MCF 10A (cell line): ENCODE measurements around the gene APOL4. TPM values are rescaled to one million over a fixed set of nuclear protein-coding genes. Genes with fewer than 3 reads are reported as not detected.
"Not testable (repeated sequence)": the region's sequence is repeated elsewhere in the genome, so short reads cannot be mapped to it uniquely, and the experiment has no call there.

Experiments
- Bru-seq: library from RNA; stranded (reverse); fragments of 400-500 nt; gene quantifications from one replicate; lab custom pipeline; 2021; lab: Mats Ljungman, UMichigan
- BruChase-seq, 2 experiments: library from RNA; stranded (reverse); fragments of 400-500 nt; gene quantifications; one replicate each; lab custom pipeline; 2021; lab: Mats Ljungman, UMichigan
- BruUV-seq: library from RNA; stranded (reverse); fragments of 400-500 nt; replicated peaks from 2 replicates; lab custom pipeline; 2021; lab: Mats Ljungman, UMichigan
- CTCF ChIA-PET: fragments of 300-600 bp; sonication (Branson Sonifier 250); formaldehyde crosslinking; extraction: SDS; loops from one replicate; lab custom pipeline; 2021; ENCODE audit warnings: antibody characterized with exemption, inconsistent platforms; lab: Yijun Ruan, JAX
- POLR2A ChIA-PET: fragments of 300-600, 350-650 bp; sonication (Branson Sonifier 250); formaldehyde crosslinking; extraction: SDS; loops from one replicate; lab custom pipeline; 2020; ENCODE audit warnings: antibody characterized with exemption, inconsistent platforms; lab: Yijun Ruan, JAX
- DNase-seq: peaks from one replicate; pipeline ENCODE4 v3.0.0-alpha.2; 2018; ENCODE audit not compliant: unreplicated experiment
- H3K27ac Mint-ChIP-seq: one replicate; pipeline ENCODE4 v1.8.0; 2022; ENCODE audit warnings: mild to moderate bottlenecking, low read depth, mixed read lengths; ENCODE audit not compliant: unreplicated experiment
- H3K27me3 Mint-ChIP-seq: one replicate; pipeline ENCODE4 v1.8.0; 2022; ENCODE audit warnings: mixed read lengths; ENCODE audit not compliant: insufficient read depth, unreplicated experiment
- H3K36me3 Mint-ChIP-seq: one replicate; pipeline ENCODE4 v1.8.0; 2022; ENCODE audit warnings: mild to moderate bottlenecking, moderate library complexity, mixed read lengths; ENCODE audit not compliant: insufficient read depth, unreplicated experiment
- H3K4me1 Mint-ChIP-seq: one replicate; pipeline ENCODE4 v1.8.0; 2022; ENCODE audit warnings: mixed read lengths; ENCODE audit not compliant: insufficient read depth, unreplicated experiment
- H3K4me3 Mint-ChIP-seq: one replicate; pipeline ENCODE4 v1.8.0; 2022; ENCODE audit warnings: mild to moderate bottlenecking, moderate library complexity, mixed read lengths; ENCODE audit not compliant: unreplicated experiment
- H3K9me3 Mint-ChIP-seq: one replicate; pipeline ENCODE4 v1.8.0; 2022; ENCODE audit warnings: mixed read lengths; ENCODE audit not compliant: unreplicated experiment
- intact Hi-C: fragments of 100-400 bp; cut with micrococcal nuclease; formaldehyde crosslinking; loops from 2 replicates; pipeline ENCODE4 v1.14.1; 2022
- long read RNA-seq: library from polyadenylated mRNA; stranded (forward); transcript quantifications from one replicate; pipeline ENCODE4 v2.0.0, GENCODE V29; 2022
- total RNA-seq: library from RNA; stranded (reverse); gene quantifications from 2 replicates; pipeline ENCODE4 v1.2.3, GENCODE V29; 2022
- TF ChIP-seq, protein P1 (sequence below): fragments of 200-600 bp; IDR thresholded peaks from one replicate; pipeline ENCODE4 v1.8.0; 2022; ENCODE audit warnings: antibody characterized with exemption, mild to moderate bottlenecking; ENCODE audit not compliant: unreplicated experiment

The APOL4 gene, protein sequence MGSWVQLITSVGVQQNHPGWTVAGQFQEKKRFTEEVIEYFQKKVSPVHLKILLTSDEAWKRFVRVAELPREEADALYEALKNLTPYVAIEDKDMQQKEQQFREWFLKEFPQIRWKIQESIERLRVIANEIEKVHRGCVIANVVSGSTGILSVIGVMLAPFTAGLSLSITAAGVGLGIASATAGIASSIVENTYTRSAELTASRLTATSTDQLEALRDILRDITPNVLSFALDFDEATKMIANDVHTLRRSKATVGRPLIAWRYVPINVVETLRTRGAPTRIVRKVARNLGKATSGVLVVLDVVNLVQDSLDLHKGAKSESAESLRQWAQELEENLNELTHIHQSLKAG
- total RNA-seq (not detected in 2 replicates), Bru-seq, nascent RNA (percentile 7 among the genes with signal in this experiment), BruChase-seq, experiment 1, labeled RNA remaining after a 6-hour chase (percentile 21 among the genes with signal in this experiment), BruChase-seq, experiment 2, labeled RNA remaining after a 2-hour chase (percentile 14 among the genes with signal in this experiment)
- long read RNA-seq = 0 reads

DNA sequence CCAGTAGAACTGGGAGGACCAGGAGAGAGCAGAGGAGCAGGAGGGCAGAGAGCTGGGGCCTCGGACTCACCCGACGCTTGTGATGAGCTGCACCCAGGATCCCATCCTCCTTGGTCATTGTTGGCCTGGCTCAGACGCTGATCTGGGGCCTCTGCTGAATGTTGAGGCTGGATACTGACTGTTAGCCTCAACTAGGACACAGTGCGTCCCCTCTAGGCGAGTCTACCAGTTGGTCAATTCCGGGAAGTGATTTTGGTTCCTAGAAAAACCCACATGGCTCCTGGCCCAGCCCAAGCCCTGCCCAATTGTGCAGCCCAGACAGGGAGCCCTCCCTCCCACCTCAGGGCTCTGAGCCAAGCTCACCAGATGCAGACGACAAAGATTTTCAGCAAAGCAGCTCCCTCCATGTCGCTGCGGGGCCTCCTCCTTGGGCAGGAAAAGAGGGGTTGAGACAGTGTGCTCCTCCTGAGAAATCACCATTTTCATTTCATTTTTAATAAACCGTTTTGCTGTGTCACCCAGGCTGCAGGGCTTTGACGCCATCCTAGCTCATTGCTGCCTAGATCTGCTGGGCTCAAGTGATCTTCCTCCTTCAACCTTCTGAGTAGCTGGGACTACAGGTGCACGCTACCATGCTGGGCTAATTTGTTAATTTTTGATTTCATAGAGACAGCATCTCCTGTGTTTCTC, at the start of gene APOL4:
Gene APOL4, minus strand, starts transcription at position 180 of the 690 bp plus-strand sequence. Its CDS starts 75 bp downstream, at position 105.
- no peaks in the 10 kb centered on the region for H3K36me3 Mint-ChIP-seq
- intact Hi-C loops = no loop called here
- H3K4me1 Mint-ChIP-seq = no peaks in the 10 kb centered on the region

DNA sequence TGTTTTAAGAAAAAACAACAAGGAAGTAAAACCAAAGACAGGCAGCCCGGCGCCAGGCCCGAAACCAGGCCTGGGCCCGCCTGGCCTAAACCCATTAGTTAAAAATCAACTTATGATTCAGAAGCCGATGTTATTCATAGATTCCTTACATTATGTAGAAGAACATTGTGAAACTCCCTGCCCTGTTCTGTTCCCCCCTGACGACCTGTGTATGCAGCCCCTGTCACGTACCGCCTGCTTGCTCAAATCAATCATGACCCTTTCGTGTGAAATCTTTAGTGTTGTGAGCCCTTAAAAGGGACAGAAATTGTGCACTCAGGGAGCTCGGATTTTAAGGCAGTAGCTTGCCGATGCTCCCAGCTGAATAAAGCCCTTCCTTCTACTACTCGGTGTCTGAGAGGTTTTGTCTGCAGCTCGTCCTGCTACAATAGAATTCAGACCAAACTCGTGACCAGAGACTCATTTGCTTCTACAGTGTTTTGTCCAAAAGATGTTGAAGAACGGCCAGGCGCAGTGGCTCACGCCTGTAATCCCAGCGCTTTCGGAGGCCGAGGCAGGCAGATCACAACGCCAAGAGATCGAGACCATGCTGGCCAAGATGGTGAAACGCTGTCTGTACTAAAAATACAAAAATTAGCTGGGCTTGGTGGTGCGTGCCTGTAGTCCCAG, 48.8 kb upstream of the APOL4 start:
- intact Hi-C loops, H3K27me3 Mint-ChIP-seq, DNase-seq, H3K4me3 Mint-ChIP-seq, H3K27ac Mint-ChIP-seq, BruUV-seq, H3K4me1 Mint-ChIP-seq, H3K36me3 Mint-ChIP-seq, H3K9me3 Mint-ChIP-seq: not testable (repeated sequence)
- ChIA-PET CTCF (interaction anchor here (0.6 to 0.7 kb wide), 2 partner anchors 185 to 226 kb away, joined by 3 read pairs; no protein-coding TSS in a partner anchor), POLR2A (interaction anchor here (1.5 kb wide), 1 partner anchor 11 kb away, joined by 4 read pairs; the partner anchor contains the start of gene APOL2)

More for the DNA sequence above, at the start of gene APOL4:
- POLR2A ChIA-PET = interaction anchor here (1.2 kb wide), 1 partner anchor 73 kb away, joined by 3 read pairs; no protein-coding TSS in a partner anchor
- H3K4me3 Mint-ChIP-seq = no peak within 1 kb of the TSS
- DNase-seq = peak; percentile 32
- H3K27me3 Mint-ChIP-seq = peaks cover 19% of the 10 kb centered on the region
- BruUV-seq = no TSS peak
- no peak within 1 kb of the TSS for H3K27ac Mint-ChIP-seq
- TF ChIP-seq, protein P1, sequence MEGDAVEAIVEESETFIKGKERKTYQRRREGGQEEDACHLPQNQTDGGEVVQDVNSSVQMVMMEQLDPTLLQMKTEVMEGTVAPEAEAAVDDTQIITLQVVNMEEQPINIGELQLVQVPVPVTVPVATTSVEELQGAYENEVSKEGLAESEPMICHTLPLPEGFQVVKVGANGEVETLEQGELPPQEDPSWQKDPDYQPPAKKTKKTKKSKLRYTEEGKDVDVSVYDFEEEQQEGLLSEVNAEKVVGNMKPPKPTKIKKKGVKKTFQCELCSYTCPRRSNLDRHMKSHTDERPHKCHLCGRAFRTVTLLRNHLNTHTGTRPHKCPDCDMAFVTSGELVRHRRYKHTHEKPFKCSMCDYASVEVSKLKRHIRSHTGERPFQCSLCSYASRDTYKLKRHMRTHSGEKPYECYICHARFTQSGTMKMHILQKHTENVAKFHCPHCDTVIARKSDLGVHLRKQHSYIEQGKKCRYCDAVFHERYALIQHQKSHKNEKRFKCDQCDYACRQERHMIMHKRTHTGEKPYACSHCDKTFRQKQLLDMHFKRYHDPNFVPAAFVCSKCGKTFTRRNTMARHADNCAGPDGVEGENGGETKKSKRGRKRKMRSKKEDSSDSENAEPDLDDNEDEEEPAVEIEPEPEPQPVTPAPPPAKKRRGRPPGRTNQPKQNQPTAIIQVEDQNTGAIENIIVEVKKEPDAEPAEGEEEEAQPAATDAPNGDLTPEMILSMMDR = no peak
- H3K9me3 Mint-ChIP-seq = no peaks in the 10 kb centered on the region
- CTCF ChIA-PET = interaction anchor here (0.7 to 1.1 kb wide), 3 partner anchors 15 to 76 kb away, joined by 3 to 4 read pairs (median 4); no protein-coding TSS in a partner anchor

DNA sequence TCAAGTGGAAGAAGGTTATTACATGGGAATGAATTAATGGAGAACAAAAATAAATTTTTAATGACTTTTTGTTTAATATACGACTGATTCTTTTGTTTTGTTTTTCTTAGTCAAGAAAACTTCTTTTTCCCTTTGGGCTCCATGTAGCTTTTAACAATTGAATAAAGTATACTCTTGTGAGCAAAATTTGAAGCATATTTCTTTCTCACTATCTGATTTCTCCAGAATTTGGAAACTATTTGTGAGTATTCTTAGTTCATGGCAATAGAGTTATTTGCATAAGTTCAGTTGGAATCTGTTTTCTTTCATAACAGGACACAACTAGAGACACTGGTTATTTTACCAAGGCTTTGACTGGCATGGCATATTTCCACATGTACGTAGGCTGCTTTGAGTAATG, 47.6 kb upstream of the APOL4 start:
- no peak for DNase-seq
- Mint-ChIP-seq H3K4me1 (no peaks in the 10 kb centered on the region), H3K4me3 (no peak overlapping the region), H3K9me3 (no peaks in the 10 kb centered on the region), H3K36me3 (no peaks in the 10 kb centered on the region), H3K27me3 (no peaks in the 10 kb centered on the region), H3K27ac (no peak overlapping the region)
- POLR2A ChIA-PET = interaction anchor here (0.7 kb wide), 1 partner anchor 11 kb away, joined by 3 read pairs; no protein-coding TSS in a partner anchor
- intact Hi-C loops = no loop called here
- TF ChIP-seq, protein P1 = no peak
- CTCF ChIA-PET = interaction anchor here (1.7 kb wide), 1 partner anchor 10 kb away, joined by 12 read pairs; the partner anchor contains the start of gene APOL2
- no TSS peak for BruUV-seq

DNA sequence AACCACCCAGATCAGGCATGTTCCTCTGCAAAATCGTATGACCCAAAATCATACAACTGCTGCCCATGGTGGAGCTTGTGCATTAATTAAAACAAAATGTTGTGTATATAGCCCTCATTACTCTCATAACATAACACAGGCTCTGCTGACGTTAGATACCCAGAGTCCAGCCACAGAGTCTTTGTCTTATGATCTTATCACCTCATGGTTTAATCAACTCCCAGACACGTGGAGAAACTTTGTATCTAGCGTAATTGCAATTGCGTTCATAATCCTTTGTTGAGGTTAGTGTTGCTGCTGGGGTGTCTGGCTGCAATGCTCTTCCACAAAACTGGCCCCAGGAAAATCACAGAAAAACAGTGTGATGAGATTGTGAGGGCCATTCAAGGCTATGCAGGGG, 46.3 kb upstream of the APOL4 start:
- no peaks in the 10 kb centered on the region for H3K36me3 Mint-ChIP-seq
- intact Hi-C loops = no loop called here
- no peaks in the 10 kb centered on the region for H3K27me3 Mint-ChIP-seq

More for the DNA sequence above, 46.3 kb upstream of the APOL4 start:
- TF ChIP-seq, protein P1 = no peak
- H3K4me3 Mint-ChIP-seq = no peak overlapping the region
- CTCF ChIA-PET = interaction anchor here (0.6 to 0.7 kb wide), 2 partner anchors 9 to 1099 kb away, joined by 3 read pairs; partner anchors contain the start of gene APOL2
- no TSS peak for BruUV-seq
- H3K4me1 Mint-ChIP-seq = no peaks in the 10 kb centered on the region
- no peak for DNase-seq
- H3K27ac Mint-ChIP-seq = no peak overlapping the region
- POLR2A ChIA-PET = interaction anchor here (0.9 kb wide), 1 partner anchor 600 kb away, joined by 4 read pairs; the partner anchor contains the start of gene APOL6
- H3K9me3 Mint-ChIP-seq = no peaks in the 10 kb centered on the region
